ENCODE data around the gene CAMK1D. TPM values are rescaled to one million over a fixed set of nuclear protein-coding genes. Genes with fewer than 3 reads are reported as not detected.

Gene CAMK1D
- total and polyA plus RNA-seq, 10 of the 15 experiments (the other 5 are each of a cell fraction or from before 2014, with no cell fraction given) = 2.1 to 35.5 (median 14.7) TPM

DNA sequence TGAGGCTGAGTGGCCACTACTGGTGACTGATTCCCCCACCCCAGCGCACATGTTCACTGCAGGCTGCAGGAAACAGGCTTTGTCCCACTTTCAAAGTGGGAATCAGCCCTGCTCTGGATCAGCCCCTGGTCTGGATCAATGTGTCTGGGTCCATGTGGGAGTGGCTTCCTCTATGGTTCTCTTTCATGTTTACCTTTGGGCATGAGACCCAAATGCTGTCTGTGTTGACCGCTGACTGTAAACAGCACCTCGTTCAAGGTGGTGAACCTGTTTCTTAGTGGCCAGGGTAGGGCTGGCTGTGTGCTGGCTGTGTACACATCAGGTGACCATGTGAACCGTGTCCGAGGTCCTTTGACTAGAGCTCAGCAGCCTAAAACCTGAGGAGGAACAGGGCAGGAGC lies 121.8 kb downstream of the CAMK1D start:
- in situ Hi-C loops (cut with MboI) = no loop called here
- intact Hi-C loops (cut with micrococcal nuclease; ENCODE audit: unreplicated experiment) = no loop called here
- Histone ChIP-seq H3K9ac (ENCODE audit: control insufficient read depth, insufficient read depth, low read length) (no peak overlapping the region), H3K9me3 (replicated peaks; ENCODE audit: control insufficient read depth, insufficient read depth, low read length) (no peaks in the 10 kb centered on the region), H3K4me1 (ENCODE audit: control insufficient read depth, insufficient read depth, low read length) (peaks cover 17% of the 10 kb centered on the region), H3K4me2 (ENCODE audit: control insufficient read depth, insufficient read depth) (no peak overlapping the region), H3K27me3 (replicated peaks in 1 of 2; ENCODE audit: control insufficient read depth in 2 of 2, insufficient read depth in 2 of 2, low read length in 1 of 2) (no peaks in the 10 kb centered on the region), H3K27ac (ENCODE audit: control insufficient read depth, insufficient read depth) (no peak overlapping the region), H3K4me3 (no peak overlapping the region), H4K20me1 (ENCODE audit: control insufficient read depth, insufficient read depth) (no peaks in the 10 kb centered on the region), H2AFZ (ENCODE audit: control insufficient read depth, low read depth, low read length) (no peak overlapping the region), H3K79me2 (ENCODE audit: control insufficient read depth, insufficient read depth, low read length) (no peaks in the 10 kb centered on the region), H3K36me3 (ENCODE audit: control insufficient read depth in 2 of 2, insufficient read depth in 2 of 2, low read length in 1 of 2) (no peaks in the 10 kb centered on the region)
- CTCF ChIA-PET = no interaction called here
- FAIRE-seq (no peak), ATAC-seq (no peak), DNase-seq (ENCODE audit: low read depth, low spot score) (no peak)
- POLR2A ChIA-PET = interaction anchor here (0.5 kb wide), 1 partner anchor 88 kb away, joined by 4 read pairs; no protein-coding TSS in a partner anchor
- WGBS (ENCODE audit: insufficient coverage, insufficient replicate concordance, low lambda C conversion rate, missing lambda C conversion rate) = 90% methylated on average over 5 of the region's 5 CpGs
- no TSS peak for BruUV-seq (replicated peaks)
- RAD21 ChIA-PET (ENCODE audit: unreplicated experiment) = interaction anchor here (0.6 to 1.2 kb wide), 2 partner anchors 8 to 205 kb away, joined by 4 read pairs; no protein-coding TSS in a partner anchor
- SMC1A ChIA-PET (ENCODE audit: uncharacterized antibody, unreplicated experiment) = no interaction called here
- TF ChIP-seq RUNX3 (IDR thresholded peaks at IDR 0.05; ENCODE audit: low read length) = no peak
- TF ChIP-seq KDM1A (IDR thresholded peaks at IDR 0.05; ENCODE audit: borderline replicate concordance) = no peak
- no peak for TF ChIP-seq MYB (IDR thresholded peaks at IDR 0.05; ENCODE audit: borderline replicate concordance, low read depth, low read length)
- no peak for TF ChIP-seq NR2C2 (IDR thresholded peaks at IDR 0.05; ENCODE audit: borderline replicate concordance, control insufficient read depth, insufficient read length, low read depth)
- TF ChIP-seq SUPT20H (IDR thresholded peaks at IDR 0.05; ENCODE audit: borderline replicate concordance, control insufficient read depth, low read depth, low read length) = no peak
- no peak for TF ChIP-seq STAT3 (IDR thresholded peaks at IDR 0.05; ENCODE audit: low read depth, low read length)
- no peak for TF ChIP-seq ZNF207 (IDR thresholded peaks at IDR 0.05; ENCODE audit: borderline replicate concordance)
- TF ChIP-seq CBX5 (IDR thresholded peaks at IDR 0.05; ENCODE audit: low read depth) = no peak
- TF ChIP-seq ETV6 (conservative IDR thresholded peaks at IDR 0.05 in 1 of 2, IDR thresholded peaks at IDR 0.05 in 1 of 2; ENCODE audit: borderline replicate concordance in 1 of 2, low read depth in 1 of 2) = no peak
- no peak for TF ChIP-seq POLR2A (IDR thresholded peaks at IDR 0.05; ENCODE audit: low read depth, low read length)
- TF ChIP-seq, protein P1, sequence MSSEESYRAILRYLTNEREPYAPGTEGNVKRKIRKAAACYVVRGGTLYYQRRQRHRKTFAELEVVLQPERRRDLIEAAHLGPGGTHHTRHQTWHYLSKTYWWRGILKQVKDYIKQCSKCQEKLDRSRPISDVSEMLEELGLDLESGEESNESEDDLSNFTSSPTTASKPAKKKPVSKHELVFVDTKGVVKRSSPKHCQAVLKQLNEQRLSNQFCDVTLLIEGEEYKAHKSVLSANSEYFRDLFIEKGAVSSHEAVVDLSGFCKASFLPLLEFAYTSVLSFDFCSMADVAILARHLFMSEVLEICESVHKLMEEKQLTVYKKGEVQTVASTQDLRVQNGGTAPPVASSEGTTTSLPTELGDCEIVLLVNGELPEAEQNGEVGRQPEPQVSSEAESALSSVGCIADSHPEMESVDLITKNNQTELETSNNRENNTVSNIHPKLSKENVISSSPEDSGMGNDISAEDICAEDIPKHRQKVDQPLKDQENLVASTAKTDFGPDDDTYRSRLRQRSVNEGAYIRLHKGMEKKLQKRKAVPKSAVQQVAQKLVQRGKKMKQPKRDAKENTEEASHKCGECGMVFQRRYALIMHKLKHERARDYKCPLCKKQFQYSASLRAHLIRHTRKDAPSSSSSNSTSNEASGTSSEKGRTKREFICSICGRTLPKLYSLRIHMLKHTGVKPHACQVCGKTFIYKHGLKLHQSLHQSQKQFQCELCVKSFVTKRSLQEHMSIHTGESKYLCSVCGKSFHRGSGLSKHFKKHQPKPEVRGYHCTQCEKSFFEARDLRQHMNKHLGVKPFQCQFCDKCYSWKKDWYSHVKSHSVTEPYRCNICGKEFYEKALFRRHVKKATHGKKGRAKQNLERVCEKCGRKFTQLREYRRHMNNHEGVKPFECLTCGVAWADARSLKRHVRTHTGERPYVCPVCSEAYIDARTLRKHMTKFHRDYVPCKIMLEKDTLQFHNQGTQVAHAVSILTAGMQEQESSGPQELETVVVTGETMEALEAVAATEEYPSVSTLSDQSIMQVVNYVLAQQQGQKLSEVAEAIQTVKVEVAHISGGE (CRISPR knock-in tag; IDR thresholded peaks at IDR 0.05) = no peak

Measured in GM12878 (cell line).